Common myeloid progenitor, CD34-positive (primary cell): ENCODE data around the gene DOCK3.
"Not testable (repeated sequence)": the region's sequence is repeated elsewhere in the genome, so short reads cannot be mapped to it uniquely, and the experiment has no call there.

Experiments used
- CTCF ChIA-PET: fragments of 350-600 bp; sonication (Branson Sonifier 250); formaldehyde crosslinking; loops from one replicate; lab custom pipeline; 2021; ENCODE audit warnings: antibody characterized with exemption; lab: Charles Lee
- POLR2A ChIA-PET: fragments of 350-600 bp; sonication (Branson Sonifier 250); formaldehyde crosslinking; loops from one replicate; lab custom pipeline; 2021; ENCODE audit warnings: antibody characterized with exemption; lab: Charles Lee
- DNase-seq, 3 donors: peaks; one replicate each; pipeline versions ENCODE4 v3.0.0 to v3.0.0-alpha.2; 2013
- H3K27ac ChIP-seq, 2 experiments: 1 replicate in 1 of 2; 2 replicates in 1 of 2; pipeline ENCODE4 v1.7.0; 2013; ENCODE audit warnings: inconsistent platforms in 2 of 2, low read length in 2 of 2, mild to moderate bottlenecking in 2 of 2, low read depth in 1 of 2, moderate library complexity in 1 of 2; ENCODE audit not compliant: severe bottlenecking in 2 of 2, insufficient read depth in 1 of 2, poor library complexity in 1 of 2
- H3K27me3 ChIP-seq, 5 experiments: replicated peaks in 2 of 5; 1 replicate in 3 of 5; 2 replicates in 2 of 5; pipeline versions ENCODE4 v1.6.1 to v1.7.0; 2013; ENCODE audit warnings: low read length in 4 of 5, mild to moderate bottlenecking in 2 of 5, moderate library complexity in 2 of 5, inconsistent platforms in 1 of 5; ENCODE audit not compliant: insufficient read depth in 5 of 5, control insufficient read depth in 4 of 5
- H3K36me3 ChIP-seq, 4 experiments: 1 replicate in 2 of 4; 2 replicates in 2 of 4; pipeline versions ENCODE4 v1.6.1 to v1.7.0; 2013; ENCODE audit warnings: low read length in 3 of 4, control low read depth in 1 of 4, mild to moderate bottlenecking in 1 of 4; ENCODE audit not compliant: control insufficient read depth in 4 of 4, insufficient read depth in 4 of 4
- H3K4me1 ChIP-seq, 4 experiments: 1 replicate in 3 of 4; 2 replicates in 1 of 4; pipeline versions ENCODE4 v1.6.1 to v1.7.1; 2013; ENCODE audit warnings: low read length in 3 of 4, mild to moderate bottlenecking in 3 of 4, control low read depth in 1 of 4, inconsistent platforms in 1 of 4, moderate library complexity in 1 of 4; ENCODE audit not compliant: control insufficient read depth in 4 of 4, insufficient read depth in 4 of 4; ENCODE audit errors: control extremely low read depth in 1 of 4
- H3K4me3 ChIP-seq, 7 experiments: 1 replicate in 4 of 7; 2 replicates in 3 of 7; pipeline versions ENCODE4 v1.5.1 to v1.7.0; 2013; ENCODE audit warnings: mild to moderate bottlenecking in 7 of 7, low read length in 6 of 7, moderate library complexity in 6 of 7, inconsistent platforms in 2 of 7, low read depth in 2 of 7, control low read depth in 1 of 7; ENCODE audit not compliant: insufficient read depth in 4 of 7, control insufficient read depth in 1 of 7; ENCODE audit errors: extremely low read depth in 1 of 7
- H3K9me3 ChIP-seq, 5 experiments: 1 replicate in 4 of 5; 2 replicates in 1 of 5; pipeline versions ENCODE4 v1.6.1 to v1.7.1; 2013; ENCODE audit warnings: low read length in 4 of 5, mild to moderate bottlenecking in 2 of 5, inconsistent platforms in 1 of 5, low read depth in 1 of 5, moderate library complexity in 1 of 5; ENCODE audit not compliant: control insufficient read depth in 4 of 5, insufficient read depth in 2 of 5; ENCODE audit errors: control extremely low read depth in 1 of 5
- WGBS: methylation state at CpG from one replicate; pipeline ENCODE4 v1.1.5; 2013; ENCODE audit not compliant: insufficient coverage; 5-methylcytosine and 5-hydroxymethylcytosine counted together

Gene DOCK3

GRCh38 chr3:51146781-51147180, 472.1 kb downstream of the DOCK3 start:
- no peaks in the 10 kb centered on the region for H3K4me1 ChIP-seq
- H3K27me3 ChIP-seq, result peaks cover 0 to 2% (median 0%) of the 10 kb centered on the region in 5 experiments
- POLR2A ChIA-PET, result no interaction called here
- H3K4me3 ChIP-seq, result no peak overlapping the region
- no peak for DNase-seq
- WGBS, result 100% methylated on average over 1 of the region's 2 CpGs
- H3K27ac ChIP-seq, result no peak overlapping the region
- CTCF ChIA-PET, result interaction anchor here (1.4 kb wide), 1 partner anchor 16 kb away, joined by 3 read pairs; no protein-coding TSS in a partner anchor
- H3K9me3 ChIP-seq, result no peaks in the 10 kb centered on the region
- H3K36me3 ChIP-seq, result peaks cover 0 to 2% (median 0%) of the 10 kb centered on the region in 4 experiments

GRCh38 chr3:51156147-51156546, 481.4 kb downstream of the DOCK3 start:
- Histone ChIP-seq H3K27me3 (no peaks in the 10 kb centered on the region), H3K4me1 (no peaks in the 10 kb centered on the region), H3K36me3 (no peaks in the 10 kb centered on the region), H3K27ac (no peak overlapping the region), H3K4me3 (no peak overlapping the region), H3K9me3 (no peaks in the 10 kb centered on the region)
- WGBS, result 100% methylated on average over 1 of the region's 2 CpGs
- no peak for DNase-seq
- POLR2A ChIA-PET, result interaction anchor here (0.6 kb wide), 1 partner anchor 158 kb away, joined by 3 read pairs; no protein-coding TSS in a partner anchor
- CTCF ChIA-PET, result no interaction called here

GRCh38 chr3:51163051-51163450, 488.3 kb downstream of the DOCK3 start:
- CTCF ChIA-PET, result interaction anchor here (0.7 kb wide), 1 partner anchor 16 kb away, joined by 3 read pairs; no protein-coding TSS in a partner anchor

GRCh38 chr3:51173518-51174271, 499.0 kb downstream of the DOCK3 start:
- ChIA-PET POLR2A (no interaction called here), CTCF (interaction anchor here (1.1 kb wide), 1 partner anchor 73 kb away, joined by 4 read pairs; no protein-coding TSS in a partner anchor)
- DNase-seq, result no peak
- H3K36me3 ChIP-seq, result no peaks in the 10 kb centered on the region
- no peaks in the 10 kb centered on the region for H3K4me1 ChIP-seq
- no peak overlapping the region for H3K27ac ChIP-seq
- H3K27me3 ChIP-seq, result peaks cover 0 to under 1% (median 0%) of the 10 kb centered on the region in 5 experiments
- no peak overlapping the region for H3K4me3 ChIP-seq
- no CpG with 5 or more reads among the region's 3 CpGs for WGBS
- H3K9me3 ChIP-seq, result peaks cover 11 to 34% (median 17%) of the 10 kb centered on the region in 5 experiments

More at GRCh38 chr3:51163051-51163450, 488.3 kb downstream of the DOCK3 start:
- no peak for DNase-seq
- POLR2A ChIA-PET, result no interaction called here
- Histone ChIP-seq H3K27ac (no peak overlapping the region), H3K4me3 (no peak overlapping the region), H3K36me3 (no peaks in the 10 kb centered on the region), H3K9me3 (no peaks in the 10 kb centered on the region), H3K27me3 (no peaks in the 10 kb centered on the region), H3K4me1 (no peaks in the 10 kb centered on the region)
- WGBS, result no CpG with 5 or more reads among the region's 1 CpG

GRCh38 chr3:51176923-51177322, 502.2 kb downstream of the DOCK3 start:
- no peak overlapping the region for H3K4me3 ChIP-seq
- POLR2A ChIA-PET, result no interaction called here

GRCh38 chr3:51186446-51186845, 511.7 kb downstream of the DOCK3 start:
- H3K4me1 ChIP-seq, H3K36me3 ChIP-seq, H3K27me3 ChIP-seq, DNase-seq, H3K27ac ChIP-seq, CTCF ChIA-PET, POLR2A ChIA-PET, H3K4me3 ChIP-seq: not testable (repeated sequence)
- peaks cover 0 to 14% (median 0%) of the 10 kb centered on the region in 5 experiments for H3K9me3 ChIP-seq
- WGBS, result 100% methylated on average over 3 of the region's 3 CpGs

More at GRCh38 chr3:51176923-51177322, 502.2 kb downstream of the DOCK3 start:
- no peak overlapping the region for H3K27ac ChIP-seq
- H3K36me3 ChIP-seq, result no peaks in the 10 kb centered on the region
- peaks cover 10 to 28% (median 17%) of the 10 kb centered on the region in 5 experiments for H3K9me3 ChIP-seq
- no peaks in the 10 kb centered on the region for H3K4me1 ChIP-seq
- no peak for DNase-seq
- H3K27me3 ChIP-seq, result no peaks in the 10 kb centered on the region
- CTCF ChIA-PET, result no interaction called here

GRCh38 chr3:51190199-51190598, 515.5 kb downstream of the DOCK3 start:
- Histone ChIP-seq H3K4me3 (no peak overlapping the region), H3K27me3 (no peaks in the 10 kb centered on the region), H3K36me3 (no peaks in the 10 kb centered on the region), H3K27ac (no peak overlapping the region), H3K9me3 (peaks cover 0 to 15% (median 0%) of the 10 kb centered on the region in 5 experiments), H3K4me1 (no peaks in the 10 kb centered on the region)
- ChIA-PET CTCF (no interaction called here), POLR2A (no interaction called here)
- DNase-seq, result no peak
- whole genome bisulfite sequencing, result 100% methylated on average over 1 of the region's 1 CpG
